BE2C (cell line): ENCODE results near the gene TMTC2.

Experiments used
- DNase-seq: peaks from one replicate; pipeline ENCODE4 v3.0.0-alpha.2; 2020
- H3K27me3 ChIP-seq: fragments of 250-450 bp; sonication (Bioruptor Pico); 2 replicates; pipeline ENCODE4 v1.5.1; 2020; ENCODE audit warnings: mild to moderate bottlenecking
- H3K36me3 ChIP-seq: fragments of 250-450 bp; sonication (Bioruptor Pico); 2 replicates; pipeline ENCODE4 v1.5.1; 2020; ENCODE audit warnings: mild to moderate bottlenecking
- H3K4me1 ChIP-seq: fragments of 250-450 bp; sonication (Bioruptor Pico); 2 replicates; pipeline ENCODE4 v1.5.1; 2020
- H3K4me3 ChIP-seq: 2 replicates; pipeline ENCODE4 v1.5.1; 2011; ENCODE audit warnings: low read depth, low read length
- H3K9me3 ChIP-seq: fragments of 250-450 bp; sonication (Bioruptor Pico); 2 replicates; pipeline ENCODE4 v1.5.1; 2020
- CTCF ChIP-seq: IDR thresholded peaks from 2 replicates; pipeline ENCODE4 v1.5.1; 2012; ENCODE audit warnings: mild to moderate bottlenecking, low read depth, low read length

TMTC2 gene

GRCh38 chr12:82954064-82954463 is 267.4 kb downstream of the TMTC2 start:
- DNase-seq, result no peak
- Histone ChIP-seq H3K27me3 (no peaks in the 10 kb centered on the region), H3K9me3 (no peaks in the 10 kb centered on the region), H3K4me1 (peaks cover 8% of the 10 kb centered on the region; the same call in 1 of the 2 replicates), H3K36me3 (no peaks in the 10 kb centered on the region), H3K4me3 (no peak overlapping the region)
- TF ChIP-seq CTCF, result no peak

GRCh38 chr12:82954572-82954971 is 267.9 kb downstream of the TMTC2 start:
- Histone ChIP-seq H3K27me3 (no peaks in the 10 kb centered on the region), H3K36me3 (no peaks in the 10 kb centered on the region), H3K4me1 (peaks cover 8% of the 10 kb centered on the region; the same call in 1 of the 2 replicates), H3K9me3 (no peaks in the 10 kb centered on the region), H3K4me3 (no peak overlapping the region)
- TF ChIP-seq CTCF, result no peak
- DNase-seq, result no peak

GRCh38 chr12:82955043-82955442 is 268.3 kb downstream of the TMTC2 start:
- H3K36me3 ChIP-seq, result no peaks in the 10 kb centered on the region

GRCh38 chr12:82958966-82959365 is 272.3 kb downstream of the TMTC2 start:
- H3K27me3 ChIP-seq, result no peaks in the 10 kb centered on the region
- no peak overlapping the region for H3K4me3 ChIP-seq
- no peak for TF ChIP-seq CTCF
- no peaks in the 10 kb centered on the region for H3K36me3 ChIP-seq
- H3K4me1 ChIP-seq, result peaks cover 5% of the 10 kb centered on the region; the same call in 1 of the 2 replicates
- DNase-seq, result no peak
- H3K9me3 ChIP-seq, result no peaks in the 10 kb centered on the region

More at GRCh38 chr12:82955043-82955442, 268.3 kb downstream of the TMTC2 start:
- Histone ChIP-seq H3K27me3 (no peaks in the 10 kb centered on the region), H3K4me1 (peaks cover 8% of the 10 kb centered on the region; the same call in 1 of the 2 replicates), H3K9me3 (no peaks in the 10 kb centered on the region), H3K4me3 (no peak overlapping the region)
- no peak for TF ChIP-seq CTCF
- no peak for DNase-seq

- no peak for TF ChIP-seq CTCF
- no peaks in the 10 kb centered on the region for H3K36me3 ChIP-seq
- no peaks in the 10 kb centered on the region for H3K27me3 ChIP-seq
- H3K4me1 ChIP-seq, result peaks cover 6% of the 10 kb centered on the region; the same call in 1 of the 2 replicates
- no peaks in the 10 kb centered on the region for H3K9me3 ChIP-seq
- no peak overlapping the region for H3K4me3 ChIP-seq
- no peak for DNase-seq
Observed at GRCh38 chr12:82959821-82960220, 273.1 kb downstream of the TMTC2 start.

GRCh38 chr12:82961835-82962234 is 275.1 kb downstream of the TMTC2 start:
- peaks cover 18% of the 10 kb centered on the region for H3K4me1 ChIP-seq
- TF ChIP-seq CTCF, result no peak
- DNase-seq, result no peak
- H3K27me3 ChIP-seq, result no peaks in the 10 kb centered on the region
- H3K36me3 ChIP-seq, result no peaks in the 10 kb centered on the region
- no peaks in the 10 kb centered on the region for H3K9me3 ChIP-seq
- no peak overlapping the region for H3K4me3 ChIP-seq
